Measurements from ENCODE around the gene TRNT1. TPM values are rescaled to one million over a fixed set of nuclear protein-coding genes. Genes with fewer than 3 reads are reported as not detected.

TRNT1 gene
- total and polyA plus RNA-seq, 2 experiments from 2014 or later: 14.2 to 31.4 TPM

DNA sequence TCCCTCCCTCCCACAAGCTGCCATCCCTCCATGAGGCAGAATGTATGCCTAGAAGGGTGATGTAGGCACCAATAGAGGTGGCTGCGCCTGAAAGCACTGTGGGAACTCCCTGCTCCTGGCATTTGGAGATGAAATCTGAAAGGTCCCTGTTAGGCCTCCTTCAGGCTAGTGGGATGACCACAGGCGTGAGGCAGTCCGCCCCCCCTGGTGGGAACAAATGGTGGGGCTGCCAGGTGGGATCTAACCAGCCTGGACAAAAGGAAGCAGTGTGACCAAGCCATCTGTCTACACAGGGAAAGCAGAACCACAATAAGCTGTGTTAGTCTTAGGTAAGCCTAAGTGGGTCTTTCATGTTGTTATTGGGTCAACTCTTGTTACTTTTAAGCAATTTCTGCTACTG is 41.9 kb upstream of the TRNT1 start:
- 16 to 39% methylated on average over 3 of the region's 3 CpGs for WGBS, 2 experiments (ENCODE audit: low coverage in 1 of 2, low lambda C conversion rate in 2 of 2, missing lambda C conversion rate in 2 of 2)
- no peaks in the 10 kb centered on the region for H3K36me3 ChIP-seq (ENCODE audit: low read depth)
- H3K9me2 ChIP-seq (ENCODE audit: insufficient read depth): no peaks in the 10 kb centered on the region
- H2AFZ ChIP-seq: no peak overlapping the region
- H3K27ac ChIP-seq: no peak overlapping the region
- H3F3A ChIP-seq (ENCODE audit: insufficient read depth): no peaks in the 10 kb centered on the region
- in situ Hi-C loops (cut with MboI): no loop called here
- TF ChIP-seq EZH2phosphoT487 (IDR thresholded peaks at IDR 0.05; ENCODE audit: insufficient read depth, low read depth) (no peak), EZH2 (IDR thresholded peaks at IDR 0.05; ENCODE audit: insufficient read depth, poor library complexity, severe bottlenecking) (no peak)
- no peaks in the 10 kb centered on the region for H3K27me3 ChIP-seq (replicated peaks; ENCODE audit: insufficient read depth)
- H3K79me2 ChIP-seq (ENCODE audit: insufficient read depth): no peaks in the 10 kb centered on the region
- no peak overlapping the region for H3K4me2 ChIP-seq (ENCODE audit: unreplicated experiment)
- DNase-seq: no peak
- H3K9ac ChIP-seq: no peak overlapping the region
- no peak overlapping the region for H3K4me3 ChIP-seq
- H4K20me1 ChIP-seq (ENCODE audit: insufficient read depth): no peaks in the 10 kb centered on the region
- H3K4me1 ChIP-seq (ENCODE audit: insufficient read depth): no peaks in the 10 kb centered on the region
- no peaks in the 10 kb centered on the region for H3K9me3 ChIP-seq (ENCODE audit: low read depth)

- no peak overlapping the region for H2AFZ ChIP-seq
- in situ Hi-C loops (cut with MboI): no loop called here
- no peak overlapping the region for H3K27ac ChIP-seq
- H3K27me3 ChIP-seq (replicated peaks; ENCODE audit: insufficient read depth): no peaks in the 10 kb centered on the region
- DNase-seq: no peak
- no peak overlapping the region for H3K4me2 ChIP-seq (ENCODE audit: unreplicated experiment)
- no peaks in the 10 kb centered on the region for H3K79me2 ChIP-seq (ENCODE audit: insufficient read depth)
- H3F3A ChIP-seq (ENCODE audit: insufficient read depth): no peaks in the 10 kb centered on the region
- no peak overlapping the region for H3K9ac ChIP-seq
- no peaks in the 10 kb centered on the region for H4K20me1 ChIP-seq (ENCODE audit: insufficient read depth)
- no peaks in the 10 kb centered on the region for H3K36me3 ChIP-seq (ENCODE audit: low read depth)
- no peak for TF ChIP-seq EZH2 (IDR thresholded peaks at IDR 0.05; ENCODE audit: insufficient read depth, poor library complexity, severe bottlenecking)
- TF ChIP-seq EZH2phosphoT487 (IDR thresholded peaks at IDR 0.05; ENCODE audit: insufficient read depth, low read depth): no peak
- WGBS, 2 experiments (ENCODE audit: low coverage in 1 of 2, low lambda C conversion rate in 2 of 2, missing lambda C conversion rate in 2 of 2): 8 to 11% methylated on average over 6 of the region's 6 CpGs
- no peaks in the 10 kb centered on the region for H3K9me3 ChIP-seq (ENCODE audit: low read depth)
- no peak overlapping the region for H3K4me3 ChIP-seq
- H3K9me2 ChIP-seq (ENCODE audit: insufficient read depth): no peaks in the 10 kb centered on the region
- no peaks in the 10 kb centered on the region for H3K4me1 ChIP-seq (ENCODE audit: insufficient read depth)
Measured at GRCh38 chr3:3085782-3086181, 41.0 kb upstream of the TRNT1 start.

DNA sequence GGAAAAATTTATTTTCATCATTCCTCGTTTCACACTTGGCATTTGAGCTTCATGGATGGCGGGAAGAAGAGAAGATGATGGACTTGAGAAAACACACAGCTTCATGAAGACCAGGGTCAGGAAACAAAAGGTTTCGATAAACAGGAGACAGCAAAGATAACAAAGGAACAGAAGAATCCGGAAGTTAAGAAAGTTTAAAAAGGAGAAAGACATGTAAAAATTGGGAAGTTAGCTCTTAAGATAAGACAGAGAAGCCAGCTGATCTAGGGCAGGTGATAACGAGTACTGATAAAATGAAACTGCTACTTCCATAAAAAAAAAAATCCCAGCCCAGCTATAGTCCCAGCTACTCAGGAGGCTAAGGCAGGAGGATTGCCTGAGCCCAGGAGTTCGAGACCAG is 40.5 kb upstream of the TRNT1 start:
- TF ChIP-seq EZH2 (IDR thresholded peaks at IDR 0.05; ENCODE audit: insufficient read depth, poor library complexity, severe bottlenecking): no peak
- TF ChIP-seq EZH2phosphoT487 (IDR thresholded peaks at IDR 0.05; ENCODE audit: insufficient read depth, low read depth): no peak
- H3K27ac ChIP-seq: no peak overlapping the region
- H3K4me2 ChIP-seq (ENCODE audit: unreplicated experiment): no peak overlapping the region
- 21% methylated on average over 6 of the region's 6 CpGs for WGBS, 2 experiments (ENCODE audit: low coverage in 1 of 2, low lambda C conversion rate in 2 of 2, missing lambda C conversion rate in 2 of 2)
- DNase-seq: no peak
- no peak overlapping the region for H2AFZ ChIP-seq
- no peaks in the 10 kb centered on the region for H3K79me2 ChIP-seq (ENCODE audit: insufficient read depth)
- no peak overlapping the region for H3K4me3 ChIP-seq
- no peaks in the 10 kb centered on the region for H3K36me3 ChIP-seq (ENCODE audit: low read depth)
- no peaks in the 10 kb centered on the region for H4K20me1 ChIP-seq (ENCODE audit: insufficient read depth)
- no peaks in the 10 kb centered on the region for H3K9me2 ChIP-seq (ENCODE audit: insufficient read depth)
- in situ Hi-C loops (cut with MboI): no loop called here
- no peaks in the 10 kb centered on the region for H3K4me1 ChIP-seq (ENCODE audit: insufficient read depth)
- H3K27me3 ChIP-seq (replicated peaks; ENCODE audit: insufficient read depth): no peaks in the 10 kb centered on the region
- no peak overlapping the region for H3K9ac ChIP-seq
- H3K9me3 ChIP-seq (ENCODE audit: low read depth): no peaks in the 10 kb centered on the region
- H3F3A ChIP-seq (ENCODE audit: insufficient read depth): no peaks in the 10 kb centered on the region

- Histone ChIP-seq H3K4me2 (ENCODE audit: unreplicated experiment) (no peak overlapping the region), H3K9ac (no peak overlapping the region), H2AFZ (no peak overlapping the region), H3K9me2 (ENCODE audit: insufficient read depth) (no peaks in the 10 kb centered on the region), H3F3A (ENCODE audit: insufficient read depth) (no peaks in the 10 kb centered on the region), H3K27me3 (replicated peaks; ENCODE audit: insufficient read depth) (no peaks in the 10 kb centered on the region), H4K20me1 (ENCODE audit: insufficient read depth) (no peaks in the 10 kb centered on the region), H3K27ac (no peak overlapping the region), H3K36me3 (ENCODE audit: low read depth) (no peaks in the 10 kb centered on the region), H3K79me2 (ENCODE audit: insufficient read depth) (no peaks in the 10 kb centered on the region), H3K9me3 (ENCODE audit: low read depth) (no peaks in the 10 kb centered on the region), H3K4me1 (ENCODE audit: insufficient read depth) (no peaks in the 10 kb centered on the region), H3K4me3 (no peak overlapping the region)
- TF ChIP-seq EZH2phosphoT487 (IDR thresholded peaks at IDR 0.05; ENCODE audit: insufficient read depth, low read depth) (no peak), EZH2 (IDR thresholded peaks at IDR 0.05; ENCODE audit: insufficient read depth, poor library complexity, severe bottlenecking) (no peak)
- no peak for DNase-seq
- in situ Hi-C loops (cut with MboI): no loop called here
Measured at GRCh38 chr3:3087279-3087678, 39.5 kb upstream of the TRNT1 start.

Measured in GM23248 (cell line).